Suppressor macrophage treated with lipopolysaccharide for 4 hours (primary cell): ENCODE data around the gene GRIK4.
"Not testable (repeated sequence)": the region's sequence is repeated elsewhere in the genome, so short reads cannot be mapped to it uniquely, and the experiment has no call there.

ENCODE experiments used
- DNase-seq: peaks from one replicate; pipeline ENCODE4 v3.0.0-alpha.2; 2020

Gene GRIK4

GRCh38 chr11:120765710-120766109, 254.2 kb downstream of the GRIK4 start:
- DNase-seq = not testable (repeated sequence)

GRCh38 chr11:120766318-120766717, 254.8 kb downstream of the GRIK4 start:
- no peak for DNase-seq

- DNase-seq = no peak
Measured at GRCh38 chr11:120768949-120769348, 257.4 kb downstream of the GRIK4 start.

- no peak for DNase-seq
Measured at GRCh38 chr11:120769906-120770305, 258.4 kb downstream of the GRIK4 start.

- no peak for DNase-seq
Measured at GRCh38 chr11:120771551-120772060, 260.1 kb downstream of the GRIK4 start.

GRCh38 chr11:120773501-120774031, 262.0 kb downstream of the GRIK4 start:
- no peak for DNase-seq

GRCh38 chr11:120774591-120775386, 263.2 kb downstream of the GRIK4 start:
- no peak for DNase-seq

GRCh38 chr11:120775986-120776951, 264.7 kb downstream of the GRIK4 start:
- no peak for DNase-seq

- DNase-seq = no peak
Measured at GRCh38 chr11:120778685-120779490, 267.3 kb downstream of the GRIK4 start.

- no peak for DNase-seq
Measured at GRCh38 chr11:120780239-120780638, 268.7 kb downstream of the GRIK4 start.

GRCh38 chr11:120781486-120782120, 270.1 kb downstream of the GRIK4 start:
- DNase-seq = no peak

GRCh38 chr11:120784566-120785251, 273.2 kb downstream of the GRIK4 start:
- no peak for DNase-seq

GRCh38 chr11:120785576-120785975, 274.0 kb downstream of the GRIK4 start:
- no peak for DNase-seq

- no peak for DNase-seq
Measured at GRCh38 chr11:120786206-120786735, 274.7 kb downstream of the GRIK4 start.

- not testable (repeated sequence) for DNase-seq
Measured at GRCh38 chr11:120787224-120787623, 275.7 kb downstream of the GRIK4 start.

GRCh38 chr11:120789391-120789790, 277.8 kb downstream of the GRIK4 start:
- no peak for DNase-seq

GRCh38 chr11:120792306-120792705, 280.8 kb downstream of the GRIK4 start:
- no peak for DNase-seq

GRCh38 chr11:120793150-120793549, 281.6 kb downstream of the GRIK4 start:
- no peak for DNase-seq

- no peak for DNase-seq
Measured at GRCh38 chr11:120793806-120794479, 282.4 kb downstream of the GRIK4 start.

GRCh38 chr11:120794748-120795147, 283.2 kb downstream of the GRIK4 start:
- DNase-seq = no peak
